ENCODE results near the gene HCRTR1. TPM values are rescaled to one million over a fixed set of nuclear protein-coding genes. Genes with fewer than 3 reads are reported as not detected.

Gene HCRTR1
- total and polyA plus RNA-seq, 2 donors (not counting 1 experiment from before 2014, with no cell fraction given): not detected

DNA sequence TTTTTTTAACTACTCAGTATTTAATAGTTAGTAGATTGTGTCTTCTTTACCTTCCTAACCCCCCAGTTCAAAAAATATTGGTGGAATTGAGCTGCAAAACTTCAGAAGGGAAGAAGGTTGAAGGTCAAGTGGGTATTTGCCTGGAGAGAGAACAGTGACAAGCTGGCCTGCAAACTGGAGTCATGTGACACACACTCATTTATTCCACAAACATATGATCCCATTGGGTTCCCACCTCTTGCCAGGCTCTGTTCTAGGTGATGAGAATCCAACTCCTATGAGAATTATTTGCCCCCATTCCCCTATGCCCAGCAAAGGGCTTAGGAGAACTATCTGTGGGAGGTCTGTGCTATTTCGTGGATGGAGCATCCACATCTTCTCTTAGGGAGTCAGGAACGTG is 30.7 kb downstream of the HCRTR1 start:
- Histone ChIP-seq H3K79me2 (ENCODE audit: control insufficient read depth, insufficient read depth, low read length) (peaks cover 10% of the 10 kb centered on the region), H2AFZ (ENCODE audit: low read length) (no peak overlapping the region), H3K27me3 (ENCODE audit: control insufficient read depth, insufficient read depth, low read length) (no peaks in the 10 kb centered on the region), H3K9me3 (ENCODE audit: control insufficient read depth, insufficient read depth, low read depth, low read length) (no peaks in the 10 kb centered on the region), H3K4me1 (ENCODE audit: control insufficient read depth, extremely low read depth, insufficient read depth, low read length) (peaks cover 5% of the 10 kb centered on the region), H4K20me1 (ENCODE audit: control insufficient read depth, extremely low read depth, insufficient read depth, low read length) (no peaks in the 10 kb centered on the region), H3K27ac (ENCODE audit: insufficient read depth, low read length) (no peak overlapping the region), H3K4me2 (ENCODE audit: extremely low read depth, insufficient read depth, low read length) (no peak overlapping the region), H3K4me3 (replicated peaks in 1 of 4; ENCODE audit: control extremely low read depth in 1 of 4, insufficient read depth in 1 of 4, low read depth in 3 of 4, low read length in 4 of 4) (no peak overlapping the region), H3K9ac (ENCODE audit: insufficient read depth, low read length) (no peak overlapping the region), H3K36me3 (ENCODE audit: control insufficient read depth, insufficient read depth, low read length) (peaks cover 4% of the 10 kb centered on the region)
- DNase-seq (ENCODE audit: low read depth in 2 of 2): no peak
- TF ChIP-seq, protein P1, sequence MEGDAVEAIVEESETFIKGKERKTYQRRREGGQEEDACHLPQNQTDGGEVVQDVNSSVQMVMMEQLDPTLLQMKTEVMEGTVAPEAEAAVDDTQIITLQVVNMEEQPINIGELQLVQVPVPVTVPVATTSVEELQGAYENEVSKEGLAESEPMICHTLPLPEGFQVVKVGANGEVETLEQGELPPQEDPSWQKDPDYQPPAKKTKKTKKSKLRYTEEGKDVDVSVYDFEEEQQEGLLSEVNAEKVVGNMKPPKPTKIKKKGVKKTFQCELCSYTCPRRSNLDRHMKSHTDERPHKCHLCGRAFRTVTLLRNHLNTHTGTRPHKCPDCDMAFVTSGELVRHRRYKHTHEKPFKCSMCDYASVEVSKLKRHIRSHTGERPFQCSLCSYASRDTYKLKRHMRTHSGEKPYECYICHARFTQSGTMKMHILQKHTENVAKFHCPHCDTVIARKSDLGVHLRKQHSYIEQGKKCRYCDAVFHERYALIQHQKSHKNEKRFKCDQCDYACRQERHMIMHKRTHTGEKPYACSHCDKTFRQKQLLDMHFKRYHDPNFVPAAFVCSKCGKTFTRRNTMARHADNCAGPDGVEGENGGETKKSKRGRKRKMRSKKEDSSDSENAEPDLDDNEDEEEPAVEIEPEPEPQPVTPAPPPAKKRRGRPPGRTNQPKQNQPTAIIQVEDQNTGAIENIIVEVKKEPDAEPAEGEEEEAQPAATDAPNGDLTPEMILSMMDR (conservative IDR thresholded peaks at IDR 0.05 in 1 of 2, IDR thresholded peaks at IDR 0.05 in 1 of 2; ENCODE audit: low read depth in 1 of 2, low read length in 2 of 2): no peak
- no peak for TF ChIP-seq EZH2 (IDR thresholded peaks at IDR 0.05; ENCODE audit: low read length, missing control alignments)

DNA sequence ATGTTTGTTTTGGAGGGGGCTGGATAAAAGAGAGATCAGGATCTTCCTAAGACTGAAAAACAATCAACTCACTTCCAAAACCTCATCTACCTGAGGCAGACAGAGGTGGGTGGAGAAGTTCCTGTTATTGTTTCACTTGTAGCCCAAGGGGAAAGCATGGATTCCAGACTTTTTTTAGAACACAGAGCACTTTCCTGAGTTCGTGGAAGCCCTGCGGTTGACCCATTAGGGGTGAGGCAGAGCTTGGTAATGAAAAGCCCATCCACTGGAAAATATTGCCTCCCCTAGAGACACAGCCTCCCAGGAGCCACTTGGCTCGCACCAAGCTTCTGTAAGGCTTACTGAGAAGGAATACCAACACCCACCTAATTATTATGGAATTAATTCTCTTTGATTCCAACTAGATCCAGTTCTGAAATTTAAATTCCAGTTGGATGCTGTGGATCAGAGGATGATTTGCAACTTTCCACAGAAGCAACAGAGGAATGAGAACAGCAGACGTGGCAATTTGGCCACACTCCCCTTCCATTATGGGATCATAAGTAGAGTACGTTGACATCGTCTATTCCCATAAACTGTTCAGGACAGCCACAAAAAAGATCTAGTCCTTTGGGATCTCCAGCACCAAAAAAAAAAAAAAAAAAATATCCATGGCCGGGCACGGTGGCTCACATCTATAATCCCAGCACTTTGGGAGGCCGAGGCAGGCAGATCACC is 31.3 kb downstream of the HCRTR1 start:
- H3K79me2 ChIP-seq (ENCODE audit: control insufficient read depth, insufficient read depth, low read length): peaks cover 4% of the 10 kb centered on the region
- no peak overlapping the region for H3K4me3 ChIP-seq (replicated peaks in 1 of 4; ENCODE audit: control extremely low read depth in 1 of 4, insufficient read depth in 1 of 4, low read depth in 3 of 4, low read length in 4 of 4)
- H3K36me3 ChIP-seq (ENCODE audit: control insufficient read depth, insufficient read depth, low read length): peaks cover 6% of the 10 kb centered on the region
- no peaks in the 10 kb centered on the region for H4K20me1 ChIP-seq (ENCODE audit: control insufficient read depth, extremely low read depth, insufficient read depth, low read length)
- no peak overlapping the region for H3K9ac ChIP-seq (ENCODE audit: insufficient read depth, low read length)
- TF ChIP-seq, protein P1 (conservative IDR thresholded peaks at IDR 0.05 in 1 of 2, IDR thresholded peaks at IDR 0.05 in 1 of 2; ENCODE audit: low read depth in 1 of 2, low read length in 2 of 2): no peak
- TF ChIP-seq EZH2 (IDR thresholded peaks at IDR 0.05; ENCODE audit: low read length, missing control alignments): no peak
- peak in 1 of 2 donors; percentile 44 for DNase-seq (ENCODE audit: low read depth in 2 of 2)
- H3K9me3 ChIP-seq (ENCODE audit: control insufficient read depth, insufficient read depth, low read depth, low read length): no peaks in the 10 kb centered on the region
- H3K27ac ChIP-seq (ENCODE audit: insufficient read depth, low read length): no peak overlapping the region
- peaks cover 5% of the 10 kb centered on the region for H3K4me1 ChIP-seq (ENCODE audit: control insufficient read depth, extremely low read depth, insufficient read depth, low read length)
- H2AFZ ChIP-seq (ENCODE audit: low read length): no peak overlapping the region
- H3K4me2 ChIP-seq (ENCODE audit: extremely low read depth, insufficient read depth, low read length): no peak overlapping the region
- no peaks in the 10 kb centered on the region for H3K27me3 ChIP-seq (ENCODE audit: control insufficient read depth, insufficient read depth, low read length)

DNA sequence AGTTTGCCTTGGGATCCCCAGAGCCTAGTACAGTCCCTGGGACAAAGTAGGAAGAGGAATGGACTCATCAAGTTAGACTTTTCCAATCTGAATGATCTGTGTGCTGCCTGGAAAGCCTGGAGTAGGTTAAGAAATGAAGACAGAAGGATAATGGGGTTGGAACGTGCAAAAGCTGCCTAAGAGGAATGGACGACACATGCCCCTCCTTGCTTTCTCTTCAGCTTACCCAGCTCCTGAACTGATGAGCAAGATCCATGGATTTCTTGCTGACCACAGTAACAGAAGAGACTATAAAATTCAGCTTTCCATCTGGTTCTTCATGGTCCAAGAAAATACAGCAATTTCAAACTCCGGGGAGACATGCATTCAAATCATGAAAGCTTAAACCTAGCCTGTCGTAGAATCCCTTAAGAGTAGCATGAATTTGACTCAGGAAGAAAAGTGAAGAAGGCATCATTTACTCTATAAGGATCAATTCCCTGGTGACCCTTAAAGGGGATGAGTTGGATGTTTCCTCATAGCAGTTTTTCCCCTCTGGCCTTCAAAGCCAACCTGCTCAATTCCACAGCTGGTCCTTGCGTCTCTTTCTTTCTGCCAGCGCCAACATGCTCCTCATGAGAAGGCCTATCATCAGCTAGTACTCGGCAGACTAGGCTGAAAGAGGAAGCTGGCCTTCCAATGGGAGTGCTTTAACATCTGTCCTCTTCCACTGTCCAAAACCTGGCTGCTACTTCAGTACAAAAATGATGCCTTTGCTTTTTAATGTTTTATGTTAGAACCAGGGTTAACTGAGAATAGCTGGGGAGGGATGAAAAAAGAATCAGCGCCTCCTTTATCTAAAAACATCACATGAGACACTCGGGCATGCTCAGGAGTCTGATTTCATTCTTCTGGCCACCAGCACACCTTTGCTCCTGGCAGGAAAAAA is 32.9 kb downstream of the HCRTR1 start:
- Histone ChIP-seq H3K79me2 (ENCODE audit: control insufficient read depth, insufficient read depth, low read length) (no peaks in the 10 kb centered on the region), H3K9ac (ENCODE audit: insufficient read depth, low read length) (no peak overlapping the region), H3K27ac (ENCODE audit: insufficient read depth, low read length) (no peak overlapping the region), H2AFZ (ENCODE audit: low read length) (no peak overlapping the region), H3K36me3 (ENCODE audit: control insufficient read depth, insufficient read depth, low read length) (peaks cover 11% of the 10 kb centered on the region), H3K4me1 (ENCODE audit: control insufficient read depth, extremely low read depth, insufficient read depth, low read length) (peaks cover 4% of the 10 kb centered on the region), H3K4me3 (replicated peaks in 1 of 4; ENCODE audit: control extremely low read depth in 1 of 4, insufficient read depth in 1 of 4, low read depth in 3 of 4, low read length in 4 of 4) (no peak overlapping the region), H4K20me1 (ENCODE audit: control insufficient read depth, extremely low read depth, insufficient read depth, low read length) (no peaks in the 10 kb centered on the region), H3K27me3 (ENCODE audit: control insufficient read depth, insufficient read depth, low read length) (no peaks in the 10 kb centered on the region), H3K9me3 (ENCODE audit: control insufficient read depth, insufficient read depth, low read depth, low read length) (no peaks in the 10 kb centered on the region), H3K4me2 (ENCODE audit: extremely low read depth, insufficient read depth, low read length) (no peak overlapping the region)
- TF ChIP-seq, protein P1 (conservative IDR thresholded peaks at IDR 0.05 in 1 of 2, IDR thresholded peaks at IDR 0.05 in 1 of 2; ENCODE audit: low read depth in 1 of 2, low read length in 2 of 2): no peak
- TF ChIP-seq EZH2 (IDR thresholded peaks at IDR 0.05; ENCODE audit: low read length, missing control alignments): no peak
- DNase-seq (ENCODE audit: low read depth in 2 of 2): peak in 1 of 2 donors; percentile 38

Measured in fibroblast of lung (primary cell).